Nucleus accumbens (tissue), 56 donors: ENCODE data around the gene MICAL2.

Source experiments
- DNase-seq, 56 donors: peaks; one replicate each; lab custom pipeline; 2025; lab: John Stamatoyannopoulos, UW

The MICAL2 gene

DNA sequence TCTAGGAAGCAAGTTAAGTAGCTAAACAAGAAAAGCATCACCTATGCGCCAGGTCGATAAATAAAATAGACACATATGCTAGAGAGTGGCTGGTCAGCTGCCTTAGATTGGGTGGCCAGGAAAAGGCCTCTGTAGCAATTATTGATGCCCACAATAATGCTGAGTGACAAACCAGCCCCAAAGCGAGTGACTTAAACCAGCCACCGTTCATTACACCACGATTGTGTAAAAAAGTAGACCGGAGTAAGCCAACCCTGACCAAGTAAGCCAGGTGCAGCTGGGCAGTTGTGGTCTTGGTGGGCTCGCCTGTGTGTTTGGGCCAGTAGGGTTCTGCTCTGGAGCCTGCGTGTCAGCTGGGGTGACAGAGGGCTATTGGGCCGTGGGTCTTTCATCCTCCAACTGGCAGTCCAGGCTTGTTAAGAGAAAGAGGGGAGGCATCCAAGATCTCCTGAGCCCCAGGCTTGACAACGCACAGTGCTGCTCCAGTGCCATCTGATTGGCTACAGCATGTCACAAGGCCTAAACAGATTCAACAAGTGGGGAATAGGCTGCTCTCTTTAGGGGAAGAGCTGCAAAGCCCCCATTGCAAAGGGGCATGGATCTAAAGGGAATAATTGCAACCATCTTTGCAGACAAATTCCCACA lies 166.6 kb downstream of the MICAL2 start:
- no peak for DNase-seq

DNA sequence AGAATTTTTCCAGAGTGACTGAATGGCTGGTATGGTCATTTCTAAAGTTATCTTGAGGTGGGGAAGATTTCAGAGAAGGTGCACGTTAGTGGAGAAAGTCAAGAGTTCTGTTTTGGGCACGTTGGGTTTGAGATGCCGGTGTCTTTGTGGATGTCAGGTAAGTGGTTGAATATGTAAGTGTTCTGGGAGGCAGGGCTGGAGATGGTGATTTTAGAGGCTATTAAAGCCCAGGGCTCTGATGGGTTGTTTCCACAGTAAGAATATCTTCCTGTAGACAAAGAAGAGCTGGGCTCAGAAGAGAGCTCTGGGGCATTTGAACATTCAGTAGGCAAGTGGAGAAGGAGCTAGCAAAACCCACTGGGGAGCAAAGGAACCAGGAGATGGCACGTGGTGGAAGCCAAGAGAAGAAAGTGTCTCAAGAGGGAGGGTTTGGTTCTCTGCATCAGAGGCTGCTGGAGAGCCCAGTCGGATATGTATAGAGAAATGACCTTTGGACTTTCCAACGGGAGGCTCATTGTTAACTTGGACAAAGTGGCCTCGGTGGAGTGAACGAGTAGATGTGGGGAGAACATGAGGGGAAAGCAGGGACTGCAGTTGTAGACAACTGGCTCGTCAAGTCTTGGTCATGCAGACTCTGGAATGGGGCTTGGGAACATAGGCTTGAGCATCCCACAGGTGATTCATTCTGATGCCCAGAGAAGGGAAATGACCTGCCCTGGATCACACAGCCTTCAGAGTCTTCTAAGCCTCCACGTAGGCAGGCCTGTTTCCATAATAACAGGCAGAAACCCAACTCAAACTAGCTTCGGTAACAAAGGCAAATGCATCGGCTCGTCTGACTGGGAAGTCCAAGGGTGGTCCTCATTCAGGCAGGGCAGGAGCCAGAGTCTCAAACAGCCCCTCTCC lies 168.6 kb downstream of the MICAL2 start:
- no peak for DNase-seq

DNA sequence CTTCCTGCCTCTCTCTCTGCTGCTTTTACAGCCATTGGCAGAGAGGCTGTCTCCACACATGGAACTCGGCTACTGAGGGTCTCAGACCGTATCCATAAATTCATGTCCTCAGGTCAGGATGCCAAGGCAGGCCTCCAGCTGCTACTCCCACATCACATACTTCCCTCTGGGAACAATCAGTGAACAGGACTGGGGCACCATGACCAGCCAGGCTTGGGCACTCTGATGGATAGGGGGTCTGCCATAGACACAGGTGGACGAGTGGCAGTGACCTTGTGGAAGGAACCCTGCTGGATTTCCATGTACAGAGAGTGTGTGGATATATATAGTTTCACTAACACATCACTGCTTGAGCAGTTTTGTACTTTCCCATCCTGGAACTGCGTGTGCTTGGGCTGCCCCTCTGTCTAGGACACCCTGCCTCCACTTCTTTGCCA lies 169.3 kb downstream of the MICAL2 start:
- no peak for DNase-seq

DNA sequence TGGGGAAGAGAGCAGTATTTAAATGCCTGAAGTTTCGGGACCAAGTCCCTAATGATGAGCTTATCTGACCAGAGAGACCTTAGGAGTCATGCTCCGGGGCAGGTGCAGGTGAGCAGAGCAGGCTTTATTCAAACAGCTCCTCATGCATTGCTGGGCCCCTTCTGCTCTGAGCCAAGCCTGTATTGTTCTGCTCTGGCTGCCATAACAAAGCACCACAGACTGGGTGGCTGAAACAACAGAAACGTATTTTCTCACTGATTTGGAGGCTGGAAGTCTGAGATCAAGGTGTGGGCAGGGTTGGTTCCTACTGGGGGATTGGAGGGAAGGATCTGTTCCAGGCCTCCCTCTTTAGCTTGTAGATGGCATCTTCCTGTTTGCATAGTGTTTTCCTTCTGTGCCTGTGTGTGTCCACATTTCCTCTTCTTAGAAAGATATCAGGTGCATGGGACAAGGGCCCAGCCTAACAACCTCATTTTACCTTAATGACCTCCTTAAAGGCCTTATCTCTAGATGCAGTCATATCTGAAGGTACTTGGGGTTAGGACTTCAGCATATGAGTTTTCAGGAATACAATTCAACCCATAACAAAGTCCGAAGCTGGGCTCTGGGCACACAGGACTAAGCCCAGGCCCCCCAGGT lies 169.9 kb downstream of the MICAL2 start:
- DNase-seq, result no peak

DNA sequence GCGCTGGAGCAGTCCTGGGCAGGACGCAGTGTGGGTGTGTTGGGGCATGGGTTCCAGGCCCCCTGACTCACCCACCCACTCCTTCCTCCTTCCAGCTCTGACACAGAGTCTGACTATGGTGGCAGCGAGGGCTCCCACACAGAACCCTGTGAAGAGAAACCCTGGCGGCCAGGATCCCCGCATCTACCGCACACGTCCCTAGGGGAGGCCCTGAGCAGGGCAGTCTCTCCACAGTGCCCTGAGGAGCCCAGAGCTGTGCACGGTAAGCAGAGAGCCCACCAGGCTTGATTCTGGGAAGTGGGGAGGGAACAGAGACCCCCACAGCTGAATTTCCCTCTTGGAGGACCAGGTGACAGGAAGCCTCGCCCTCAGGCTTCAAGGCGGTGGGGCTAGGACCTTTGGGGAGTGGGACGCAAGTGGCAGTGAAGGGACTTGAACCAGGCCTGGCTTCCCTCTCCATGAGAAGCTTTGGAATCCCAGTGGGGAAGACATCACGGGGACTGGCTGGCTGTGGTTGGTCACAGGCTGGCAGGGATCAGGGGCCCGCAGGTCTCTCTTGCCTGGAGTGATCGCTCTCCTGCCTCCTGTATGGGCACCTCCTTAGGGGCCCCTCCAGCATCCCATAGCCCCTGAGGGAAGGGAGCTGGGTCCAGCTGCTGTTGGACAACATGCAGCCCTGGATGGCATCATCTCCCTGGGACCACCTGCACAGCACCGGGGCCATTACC lies 170.6 kb downstream of the MICAL2 start:
- no peak for DNase-seq

DNA sequence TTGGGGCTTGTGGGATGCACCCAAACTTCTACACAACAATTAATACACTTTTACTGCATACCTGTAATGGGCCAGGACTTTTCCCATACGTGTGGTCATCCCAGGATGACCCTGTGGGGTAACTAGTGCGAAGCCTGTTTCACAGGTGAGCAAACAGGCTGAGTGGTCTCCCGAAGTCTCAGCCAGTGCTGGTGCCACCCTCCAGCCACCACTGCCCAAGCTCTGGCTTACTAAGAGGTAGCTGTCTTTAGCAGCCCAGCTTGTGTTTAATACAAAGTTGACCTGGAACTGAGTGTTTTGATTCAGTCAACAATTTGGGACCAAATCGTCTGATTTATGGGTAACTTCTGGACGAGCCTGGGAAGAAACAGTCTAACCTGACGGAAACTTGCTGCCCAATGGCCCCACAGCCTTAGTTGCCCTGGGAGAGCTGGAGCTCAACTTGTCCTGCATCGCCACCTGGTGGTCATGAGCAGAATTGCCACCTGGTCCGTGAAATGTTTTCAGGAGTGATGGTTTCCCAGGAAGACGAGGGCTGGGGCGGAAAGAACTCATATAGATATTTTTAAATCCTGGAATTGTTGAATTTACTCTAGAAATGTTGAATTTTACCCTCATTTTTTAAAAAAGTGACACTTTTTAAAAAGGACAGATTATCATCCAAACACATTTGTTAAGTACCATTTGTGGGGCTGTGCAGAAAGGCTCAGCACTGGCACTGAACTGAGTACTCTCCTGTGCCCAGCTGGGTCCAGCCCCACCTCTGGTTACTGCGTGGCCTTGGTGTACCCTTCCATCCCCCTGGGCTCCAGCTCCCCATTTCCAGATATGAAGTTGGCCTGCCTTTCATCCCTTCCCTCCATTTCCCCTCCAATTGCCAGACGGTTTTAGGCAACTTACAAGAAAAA lies 171.4 kb downstream of the MICAL2 start:
- peak in 53 of 56 donors; percentile 16 to 92 (median 67) for DNase-seq

DNA sequence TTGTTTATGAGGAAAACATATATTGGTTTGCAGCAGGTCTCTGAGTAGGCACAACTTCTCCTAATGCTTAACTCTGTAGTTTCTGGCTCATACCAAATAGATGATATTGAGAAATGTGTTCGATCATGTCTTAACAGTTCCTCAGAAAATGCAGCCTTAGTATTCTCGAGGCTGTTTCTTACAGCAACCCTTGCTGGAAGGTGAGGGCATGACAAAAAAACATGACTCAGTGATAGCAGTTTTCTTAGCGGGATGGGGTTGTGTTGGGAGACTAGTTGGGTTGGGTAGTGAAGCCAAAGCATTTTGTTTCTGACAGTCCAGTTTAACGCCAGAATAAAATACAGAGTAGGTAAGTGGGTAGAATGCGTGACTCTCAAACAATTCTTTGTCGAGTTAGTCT lies 172.3 kb downstream of the MICAL2 start:
- DNase-seq, result no peak

DNA sequence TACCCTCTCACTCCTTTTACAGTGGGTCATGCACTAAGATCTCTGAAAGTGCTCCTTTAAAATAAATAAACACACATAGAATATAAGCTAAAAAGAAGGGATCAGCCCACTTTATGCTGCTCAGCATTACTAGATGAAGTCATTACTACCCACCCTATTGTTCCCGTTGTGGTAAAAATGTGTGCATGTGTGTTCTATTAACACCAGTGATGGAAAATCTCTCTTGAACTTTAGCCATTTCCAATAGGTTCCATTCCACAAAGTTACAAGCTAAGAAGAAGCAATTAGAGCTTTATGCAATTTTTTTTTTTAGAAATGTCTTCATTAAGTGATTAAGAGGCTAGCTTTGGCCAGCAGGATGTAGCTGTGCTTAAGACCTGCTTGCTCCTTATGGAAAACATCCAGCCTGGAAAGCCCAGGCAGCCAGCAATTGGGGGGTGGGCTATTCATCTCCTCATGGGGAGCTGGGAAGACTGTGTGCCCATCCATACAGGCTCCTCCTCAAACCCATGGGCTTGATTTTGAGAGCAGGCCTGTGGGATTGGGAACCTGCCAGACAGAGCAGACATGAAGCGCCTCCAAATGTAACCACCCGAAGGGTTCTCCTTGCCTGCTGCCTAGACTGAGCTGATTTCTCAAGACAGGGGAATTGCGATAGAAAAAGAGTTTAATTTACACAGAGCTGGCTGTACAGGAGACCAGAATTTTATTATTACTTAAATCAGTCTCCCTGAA lies 174.1 kb downstream of the MICAL2 start:
- DNase-seq, result no peak

DNA sequence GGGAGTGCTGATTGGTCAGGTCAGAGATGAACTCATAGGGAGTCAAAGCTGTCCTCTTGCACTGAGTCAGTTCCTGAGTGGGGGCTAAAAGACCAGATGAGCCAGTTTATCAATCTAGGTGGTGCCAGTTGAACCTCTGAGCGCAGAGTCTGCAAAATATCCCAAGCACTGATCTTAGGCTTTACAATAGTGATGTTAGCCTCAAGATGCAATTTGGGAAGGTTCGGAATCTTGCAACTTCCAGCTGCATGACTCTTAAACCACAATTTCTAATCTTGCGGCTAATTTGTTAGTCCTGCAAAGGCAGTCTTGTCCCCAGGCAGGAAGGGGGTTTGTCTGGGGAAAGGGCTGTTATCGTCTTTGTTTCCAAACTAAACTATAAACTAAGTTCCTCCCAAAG lies 174.7 kb downstream of the MICAL2 start:
- no peak for DNase-seq

DNA sequence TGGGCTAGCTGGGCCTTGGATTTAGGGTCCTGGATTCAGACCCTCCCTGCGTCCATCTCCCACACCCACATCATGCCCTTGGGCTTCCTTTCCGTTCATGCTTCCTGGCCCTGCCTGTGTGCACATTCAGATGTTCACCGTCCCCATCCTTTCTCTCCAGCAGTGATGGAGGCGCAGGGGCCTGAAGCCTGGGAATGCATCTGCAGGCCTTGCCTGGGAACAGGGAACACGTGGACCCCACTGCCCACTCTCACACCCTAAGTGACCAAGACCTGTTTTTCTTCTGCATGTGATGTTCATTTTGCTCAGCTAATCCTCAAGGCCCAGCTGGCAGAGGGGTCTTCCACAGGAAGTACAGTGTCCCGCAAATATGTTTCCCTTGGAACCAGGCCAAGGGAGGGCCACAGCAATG lies 175.4 kb downstream of the MICAL2 start:
- DNase-seq, result no peak

DNA sequence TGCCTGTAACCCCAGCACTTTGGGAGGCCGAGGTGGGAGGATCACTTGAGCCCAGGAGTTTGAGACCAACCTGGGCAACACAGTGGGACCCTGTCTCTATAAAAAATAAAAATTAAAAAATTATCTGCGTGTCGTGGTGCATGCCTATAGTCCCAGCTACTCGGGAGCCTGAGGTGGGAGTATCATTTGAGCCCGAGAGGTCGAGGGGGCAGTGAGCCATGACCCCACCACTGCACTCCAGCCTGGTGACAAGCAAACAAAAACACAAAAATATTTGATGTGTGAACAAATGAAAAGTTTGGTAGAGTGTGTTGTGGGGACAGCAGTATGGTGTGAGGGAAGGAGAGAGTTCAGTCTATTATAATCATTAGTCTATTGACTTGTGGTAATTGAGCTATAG lies 176.2 kb downstream of the MICAL2 start:
- no peak for DNase-seq

DNA sequence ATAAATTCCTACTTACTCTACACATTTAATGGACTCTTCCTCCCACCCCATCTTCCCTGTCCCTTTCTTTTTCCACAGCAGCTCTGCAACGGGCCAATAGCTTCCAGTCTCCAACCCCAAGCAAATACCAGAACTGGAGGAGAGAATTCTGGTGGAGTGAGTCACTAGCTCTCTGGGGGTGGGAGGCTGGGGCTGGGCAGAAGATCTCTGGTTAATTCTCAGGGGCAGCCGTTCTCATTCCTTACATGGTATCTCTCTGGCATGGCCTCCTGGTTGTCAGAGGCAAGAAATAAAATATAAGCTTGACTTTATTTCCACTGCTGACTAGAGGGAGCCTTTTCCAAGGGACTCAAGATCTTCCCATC lies 176.6 kb downstream of the MICAL2 start:
- DNase-seq, result no peak

DNA sequence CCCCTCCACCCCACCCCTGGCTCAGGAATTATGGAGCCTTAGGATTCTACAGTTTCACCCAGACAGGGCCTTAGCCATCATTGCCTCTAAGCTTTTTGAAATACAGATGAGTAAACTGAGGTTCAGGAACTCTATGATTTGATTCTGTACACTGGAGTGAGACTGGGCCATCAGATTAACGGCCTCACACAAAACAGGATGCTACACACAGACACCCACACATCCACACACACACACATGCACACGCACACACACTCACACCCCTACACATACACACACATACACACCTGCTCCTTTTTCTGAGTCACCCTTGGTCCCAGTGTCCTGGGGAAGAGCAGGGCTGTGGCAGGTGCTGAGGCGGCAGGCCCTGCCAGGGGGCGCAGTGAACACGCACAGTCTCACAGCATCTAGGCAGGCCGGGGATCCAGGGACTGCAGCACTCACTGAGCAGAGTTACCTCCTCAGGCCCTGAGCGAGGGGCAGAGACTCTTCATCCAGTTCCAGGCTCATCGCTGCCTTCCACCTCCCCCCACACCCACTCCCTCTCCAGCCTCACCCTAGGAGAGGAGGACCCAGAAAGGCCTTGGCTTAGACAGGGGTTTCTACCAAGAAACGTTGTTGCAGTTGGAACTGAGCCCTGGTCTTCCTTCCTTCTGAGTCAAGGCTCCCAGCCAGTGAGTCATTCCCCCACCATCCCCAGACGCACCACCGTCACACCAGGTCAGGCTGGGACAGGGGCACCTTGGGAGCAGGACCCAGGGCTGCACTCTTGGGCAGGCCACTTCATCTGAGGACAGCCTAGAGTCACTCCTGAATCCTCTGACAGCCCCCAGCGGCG lies 177.2 kb downstream of the MICAL2 start:
- DNase-seq, result no peak

DNA sequence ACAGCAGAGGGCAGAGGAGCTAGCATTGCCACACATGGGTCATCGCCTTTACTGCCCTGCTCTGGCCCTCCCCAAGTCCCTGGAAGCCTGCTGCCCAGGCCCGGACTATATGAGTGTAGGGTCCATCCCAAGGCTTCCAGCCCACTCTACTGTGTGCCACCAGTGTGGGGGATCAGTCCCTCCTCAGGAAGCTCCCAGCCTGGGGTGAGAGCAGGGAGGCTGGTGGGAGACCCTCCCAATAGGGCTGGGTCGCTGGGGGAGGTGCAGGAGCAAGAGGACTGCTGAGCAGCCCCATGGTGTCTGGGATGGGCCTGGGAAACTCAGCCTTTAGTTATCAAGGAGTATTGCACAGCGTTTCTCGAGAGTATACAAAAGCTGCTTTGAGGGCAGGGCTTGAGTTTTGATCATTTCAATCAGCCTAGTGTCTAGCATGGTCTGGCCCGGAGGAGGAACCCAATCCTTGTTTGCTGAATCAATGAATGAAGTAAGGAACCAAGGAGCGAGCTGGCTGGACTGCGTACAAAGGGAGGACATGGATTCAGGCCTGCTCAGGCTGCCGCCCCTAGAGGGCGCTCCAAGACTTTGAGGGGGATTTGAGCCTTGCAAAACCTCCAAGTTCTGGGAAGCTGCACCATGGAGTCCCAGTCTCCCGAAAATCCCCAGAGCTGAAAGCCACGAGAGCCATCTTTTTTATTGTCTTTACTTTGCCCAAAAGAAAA lies 178.0 kb downstream of the MICAL2 start:
- DNase-seq, result peak in 52 of 56 donors; percentile 16 to 89 (median 64)

DNA sequence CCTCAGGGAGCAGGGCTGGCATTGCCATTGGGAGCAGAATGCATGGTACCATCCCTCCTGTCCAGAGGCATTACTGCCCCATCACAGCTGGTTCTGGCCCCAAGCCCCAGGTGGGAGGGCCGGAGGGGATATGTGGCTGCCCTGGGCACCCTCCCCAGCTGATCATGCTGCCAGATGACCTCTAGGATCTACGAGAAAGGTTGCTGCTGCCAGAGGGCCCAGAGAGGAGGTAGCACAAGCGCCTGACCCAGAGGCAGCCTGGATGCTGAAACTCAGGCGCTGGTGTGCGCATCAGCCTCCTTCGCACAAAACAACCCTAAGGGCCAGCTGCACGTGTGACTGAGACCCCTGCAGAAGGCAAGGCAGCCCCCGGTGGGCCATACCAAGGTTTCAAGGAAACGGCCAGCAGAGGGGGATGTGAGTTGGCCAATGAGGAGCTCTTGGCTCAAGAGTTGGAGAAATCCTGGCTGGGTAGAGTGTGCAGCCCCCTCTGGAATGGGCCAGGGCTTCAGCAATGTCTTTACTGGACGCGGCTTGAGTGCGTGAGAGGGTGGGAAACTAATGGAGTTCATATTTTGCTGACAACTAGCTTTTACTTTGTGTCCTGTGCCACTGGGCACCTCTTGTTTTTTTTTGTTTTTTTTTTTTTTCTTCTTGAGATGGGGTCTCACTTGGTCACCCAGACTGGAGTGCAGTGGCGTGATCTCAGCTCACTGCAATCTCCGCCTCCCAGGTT lies 178.7 kb downstream of the MICAL2 start:
- DNase-seq, result no peak

DNA sequence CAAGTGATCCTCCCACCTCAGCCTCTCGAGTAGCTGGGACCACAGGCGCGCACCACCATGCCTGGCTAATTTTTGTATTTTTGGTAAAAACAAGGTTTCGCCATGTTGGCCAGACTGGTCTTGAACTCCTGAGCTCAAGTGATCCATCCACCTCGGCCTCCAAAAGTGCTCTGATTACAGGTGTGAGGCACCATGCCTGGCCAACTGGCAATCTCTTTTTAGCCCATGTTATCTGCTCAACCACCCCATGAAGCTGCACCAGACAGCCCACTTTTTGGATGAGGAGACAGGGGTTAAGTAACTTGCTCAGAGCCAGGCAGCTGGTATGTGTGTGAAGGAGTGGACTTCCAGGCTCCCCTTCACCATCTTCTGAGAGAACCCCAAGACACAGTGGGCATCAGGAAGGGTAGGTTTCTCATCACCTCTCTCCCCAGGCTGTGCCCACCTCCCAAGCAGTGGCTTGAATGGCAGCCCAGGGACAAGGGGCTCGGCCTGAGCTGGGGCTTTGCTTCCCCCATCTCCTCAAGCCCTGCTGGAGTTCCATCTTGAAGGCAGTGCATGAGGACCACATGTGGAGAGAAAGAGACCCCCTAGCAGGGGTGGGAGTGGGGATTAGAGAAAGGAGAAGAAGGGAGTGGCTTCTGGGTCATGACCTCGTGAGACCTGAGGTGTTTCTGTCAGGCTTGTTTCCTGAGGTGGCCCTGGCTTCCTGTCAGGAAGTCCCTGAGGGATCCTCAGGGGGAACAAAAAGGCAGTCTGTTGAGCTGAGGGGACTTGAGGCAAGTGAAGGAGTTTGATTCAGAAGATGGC lies 179.5 kb downstream of the MICAL2 start:
- DNase-seq, result no peak
